Measurements from ENCODE around the gene HPD.

Gene HPD

DNA sequence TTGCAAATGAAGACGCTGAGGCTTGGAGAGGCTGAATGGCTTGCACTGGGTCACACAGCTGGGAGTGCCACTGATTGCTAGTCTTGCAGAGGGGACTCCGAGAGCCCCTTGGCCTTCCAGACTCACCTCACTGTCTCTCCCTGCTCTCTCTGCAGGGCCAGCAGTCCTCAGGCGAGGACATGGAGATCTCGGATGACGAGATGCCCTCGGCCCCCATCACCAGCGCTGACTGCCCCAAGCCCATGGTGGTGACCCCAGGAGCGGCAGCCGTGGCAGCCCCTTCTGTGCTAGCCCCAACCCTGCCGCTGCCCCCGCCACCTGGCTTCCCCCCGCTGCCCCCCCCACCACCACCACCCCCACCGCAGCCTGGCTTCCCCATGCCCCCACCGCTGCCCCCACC is 44.7 kb downstream of the HPD start:
- H3K4me3 ChIP-seq = no peak overlapping the region
- no peak overlapping the region for H3K27ac ChIP-seq

DNA sequence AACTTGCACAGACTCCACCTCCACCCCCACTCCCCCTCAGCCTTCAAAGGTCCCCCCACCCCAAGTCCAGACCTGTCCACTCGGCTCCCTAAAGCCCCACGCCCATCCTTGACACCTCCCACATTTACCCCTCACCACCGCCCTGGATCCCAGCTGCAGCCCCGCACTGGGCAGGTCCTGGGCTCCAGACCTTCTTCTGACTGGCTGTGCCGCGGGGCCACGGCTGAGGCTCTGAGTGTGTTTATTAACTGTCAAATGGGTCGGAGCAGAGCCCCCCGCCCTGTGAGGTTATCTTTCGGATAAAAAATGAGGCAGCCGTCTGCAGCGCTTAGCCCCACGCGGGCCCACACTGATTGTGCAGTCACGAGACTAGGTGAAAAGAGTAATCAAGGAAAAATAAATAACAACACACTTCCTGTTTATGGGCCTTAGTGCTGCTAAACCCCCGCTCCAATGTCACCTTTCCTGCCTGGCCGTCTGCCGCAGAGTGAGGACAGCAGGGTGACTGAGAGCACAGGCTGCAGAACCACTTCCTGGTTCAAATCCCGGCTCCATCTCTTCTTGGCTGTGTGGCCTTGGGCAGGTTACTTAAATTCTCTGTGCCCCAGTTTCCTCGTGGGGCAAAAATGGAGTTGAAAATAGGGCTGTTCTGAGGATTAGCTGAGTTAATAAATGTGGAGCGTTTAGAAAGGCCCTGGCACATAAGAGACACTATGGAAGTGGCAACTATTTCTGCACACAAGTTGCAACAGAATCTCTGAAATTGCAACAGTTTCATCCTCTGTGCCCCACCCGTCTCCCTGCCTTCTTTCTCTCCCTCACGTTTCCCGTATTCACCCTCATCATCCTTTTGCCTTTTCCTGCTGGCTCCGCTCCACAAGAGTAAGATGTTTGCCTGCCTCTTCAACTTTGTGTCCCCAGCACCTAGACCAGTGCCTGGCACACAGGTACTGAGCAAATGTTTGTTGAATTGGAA is 45.5 kb downstream of the HPD start:
- H3K4me3 ChIP-seq = peak overlapping the region in 6 of 7 experiments; percentile 29 to 66 (median 48)
- H3K27ac ChIP-seq = peak overlapping the region in 8 of 21 experiments; percentile 3 to 82 (median 60)

DNA sequence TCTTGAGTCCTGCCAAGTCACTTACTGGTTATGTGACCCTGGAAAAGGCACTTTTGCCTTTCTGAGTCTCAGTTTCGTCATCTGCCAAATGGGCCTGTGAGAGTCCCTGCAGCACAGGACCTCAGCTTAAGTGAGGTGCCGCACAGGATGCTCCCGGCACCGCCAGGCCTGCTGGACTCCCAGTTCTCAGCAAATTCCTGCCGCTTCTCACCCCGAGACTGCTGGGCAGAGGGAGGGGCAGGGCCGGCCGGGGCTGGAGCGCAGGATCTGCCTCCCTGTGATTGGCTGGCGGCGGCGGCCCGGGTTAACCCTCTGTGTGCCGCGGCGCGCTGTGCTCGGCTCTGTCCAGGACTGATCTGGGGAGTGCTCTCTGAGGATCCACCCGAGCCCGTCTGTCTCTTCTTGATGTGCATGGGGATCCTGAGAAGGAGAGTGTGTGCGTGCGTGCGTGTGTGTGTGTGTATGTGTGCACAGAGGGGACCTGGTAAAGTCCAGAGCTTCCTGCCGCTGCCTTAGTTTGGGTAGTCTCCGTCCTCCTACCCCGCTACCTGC is 46.3 kb downstream of the HPD start:
- Histone ChIP-seq H3K4me3 (peak overlapping the region; percentile 29 to 66 (median 47)), H3K27ac (peak overlapping the region in 16 of 21 experiments; percentile 55 to 82 (median 65))

DNA sequence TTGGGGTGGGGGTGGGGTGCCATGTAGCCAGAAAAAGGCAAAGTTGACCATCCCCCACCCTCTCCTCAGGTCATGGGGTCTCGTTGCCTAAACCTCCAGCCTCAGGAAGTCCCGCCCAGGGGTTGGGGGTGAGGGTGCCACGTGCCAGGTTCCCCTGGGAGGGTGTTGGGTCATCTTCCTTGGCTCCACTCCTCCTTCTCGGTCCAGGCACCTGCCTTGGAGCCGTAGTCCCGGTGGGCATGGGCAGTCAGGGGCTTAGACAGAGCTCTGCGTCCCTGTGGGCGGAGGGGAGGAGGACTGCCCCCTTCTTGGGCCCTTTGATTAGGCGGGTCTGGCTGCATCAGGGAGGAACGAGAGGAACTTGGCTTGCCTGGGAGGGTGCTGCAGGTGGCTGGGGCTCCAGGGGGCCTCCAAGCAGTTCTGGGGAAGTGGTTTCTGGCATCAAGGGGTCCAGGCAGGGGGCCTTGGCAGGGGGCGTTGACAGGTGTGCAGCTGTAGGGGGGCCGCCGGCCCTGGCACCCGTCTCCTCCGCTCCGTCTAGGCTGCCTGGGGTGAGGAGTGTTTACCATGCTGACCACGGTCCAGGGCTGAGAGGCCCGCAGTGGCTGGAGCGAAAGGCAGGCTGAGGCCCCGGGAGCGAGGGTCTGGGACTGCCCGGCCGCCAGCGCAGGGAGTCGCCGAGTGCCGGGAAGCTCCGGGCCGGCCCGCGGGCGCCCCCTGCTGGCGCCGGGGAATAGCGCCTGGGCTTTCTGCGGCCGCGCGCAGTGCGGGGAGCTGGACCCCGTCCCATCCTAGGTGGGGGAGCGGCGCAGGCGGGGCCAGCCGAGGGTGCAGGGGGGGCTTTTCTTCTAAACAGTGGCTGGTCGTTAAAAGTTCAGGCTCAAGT is 47.0 kb downstream of the HPD start:
- peak overlapping the region in 20 of 21 experiments; percentile 14 to 82 (median 63) for H3K27ac ChIP-seq

DNA sequence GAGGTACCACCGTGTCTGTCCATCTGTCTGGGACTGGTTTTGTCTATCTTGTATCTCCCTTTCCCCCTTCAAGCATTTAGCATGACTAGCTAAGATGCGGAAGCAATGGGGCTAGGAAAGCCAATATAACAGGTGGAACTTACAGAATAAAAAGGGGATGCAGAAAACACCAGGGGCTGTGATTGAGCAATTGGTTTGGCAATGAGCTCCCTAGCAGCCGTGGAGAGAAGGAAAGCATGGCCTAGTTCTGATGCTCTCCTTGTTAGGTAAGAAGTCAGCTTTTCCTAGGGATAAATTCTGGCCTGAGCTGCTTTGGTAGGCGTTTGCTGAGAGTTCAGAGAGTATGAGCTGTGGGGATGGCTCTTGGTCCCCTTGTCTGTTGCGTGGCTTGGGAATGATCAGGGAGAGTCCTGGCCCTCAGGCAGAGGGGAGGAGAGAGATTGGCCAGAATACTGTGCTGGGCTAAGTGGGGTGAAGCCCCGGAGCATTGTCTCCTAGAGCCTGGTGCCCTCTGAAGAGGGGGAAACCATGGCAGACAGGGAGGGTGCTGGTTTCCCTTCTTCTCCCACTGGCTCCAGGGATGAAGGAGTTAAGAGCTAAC is 47.7 kb downstream of the HPD start:
- Histone ChIP-seq H3K4me3 (peak overlapping the region in 6 of 7 experiments; percentile 35 to 66 (median 48)), H3K27ac (peak overlapping the region in 15 of 21 experiments; percentile 45 to 82 (median 64))

More for the DNA sequence above, 47.0 kb downstream of the HPD start:
- H3K4me3 ChIP-seq = peak overlapping the region; percentile 29 to 66 (median 47)

DNA sequence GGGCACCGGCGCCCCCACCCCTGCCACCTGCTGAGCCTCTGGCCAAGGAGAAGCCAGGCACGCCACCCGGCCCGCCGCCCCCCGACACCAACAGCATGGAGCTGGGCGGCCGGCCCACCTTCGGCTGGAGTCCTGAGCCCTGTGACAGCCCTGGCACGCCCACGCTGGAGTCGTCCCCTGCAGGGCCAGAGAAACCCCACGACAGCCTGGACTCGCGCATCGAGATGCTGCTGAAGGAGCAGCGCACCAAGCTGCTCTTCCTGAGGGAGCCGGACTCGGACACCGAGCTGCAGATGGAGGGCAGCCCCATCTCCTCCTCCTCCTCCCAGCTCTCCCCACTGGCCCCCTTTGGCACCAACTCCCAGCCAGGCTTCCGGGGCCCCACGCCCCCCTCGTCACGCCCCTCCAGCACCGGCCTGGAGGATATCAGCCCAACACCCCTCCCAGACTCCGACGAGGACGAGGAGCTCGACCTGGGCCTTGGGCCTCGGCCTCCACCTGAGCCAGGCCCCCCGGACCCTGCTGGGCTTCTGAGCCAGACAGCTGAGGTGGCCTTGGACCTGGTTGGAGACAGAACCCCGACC is 48.3 kb downstream of the HPD start:
- no peak overlapping the region for H3K4me3 ChIP-seq
- H3K27ac ChIP-seq = peak overlapping the region in 3 of 21 experiments; percentile 57 to 75 (median 73)

DNA sequence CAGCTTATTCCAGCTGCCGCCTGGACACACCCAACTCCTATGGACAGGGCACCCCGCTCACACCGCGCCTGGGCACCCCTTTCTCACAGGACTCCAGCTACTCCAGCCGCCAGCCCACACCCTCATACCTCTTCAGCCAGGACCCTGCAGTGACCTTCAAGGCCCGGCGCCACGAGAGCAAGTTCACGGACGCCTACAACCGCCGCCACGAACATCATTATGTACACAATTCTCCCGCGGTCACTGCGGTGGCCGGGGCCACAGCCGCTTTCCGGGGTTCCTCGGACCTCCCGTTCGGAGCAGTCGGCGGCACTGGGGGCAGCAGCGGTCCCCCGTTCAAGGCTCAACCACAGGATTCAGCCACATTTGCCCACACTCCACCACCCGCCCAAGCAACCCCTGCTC is 48.9 kb downstream of the HPD start:
- no peak overlapping the region for H3K27ac ChIP-seq
- no peak overlapping the region for H3K4me3 ChIP-seq

DNA sequence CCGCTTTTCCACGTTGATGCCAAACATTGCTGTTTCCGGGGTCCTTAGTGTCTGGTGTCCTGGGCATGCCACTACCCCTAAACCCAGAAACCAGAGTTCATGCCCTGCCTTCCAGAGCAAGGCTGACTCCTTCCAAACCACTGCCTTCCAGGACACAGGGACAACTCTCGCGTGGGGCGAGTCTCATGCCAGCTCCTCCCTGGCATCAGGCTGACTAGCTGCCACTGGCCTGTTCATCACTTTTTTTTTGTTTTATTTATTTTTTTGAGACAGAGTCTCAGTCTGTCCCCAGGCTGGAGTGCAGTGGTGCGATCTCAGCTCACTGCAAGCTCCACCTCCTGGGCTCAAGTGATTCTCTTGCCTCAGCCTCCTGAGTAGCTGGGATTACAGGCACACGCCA is 50.0 kb downstream of the HPD start:
- H3K27ac ChIP-seq = no peak overlapping the region

DNA sequence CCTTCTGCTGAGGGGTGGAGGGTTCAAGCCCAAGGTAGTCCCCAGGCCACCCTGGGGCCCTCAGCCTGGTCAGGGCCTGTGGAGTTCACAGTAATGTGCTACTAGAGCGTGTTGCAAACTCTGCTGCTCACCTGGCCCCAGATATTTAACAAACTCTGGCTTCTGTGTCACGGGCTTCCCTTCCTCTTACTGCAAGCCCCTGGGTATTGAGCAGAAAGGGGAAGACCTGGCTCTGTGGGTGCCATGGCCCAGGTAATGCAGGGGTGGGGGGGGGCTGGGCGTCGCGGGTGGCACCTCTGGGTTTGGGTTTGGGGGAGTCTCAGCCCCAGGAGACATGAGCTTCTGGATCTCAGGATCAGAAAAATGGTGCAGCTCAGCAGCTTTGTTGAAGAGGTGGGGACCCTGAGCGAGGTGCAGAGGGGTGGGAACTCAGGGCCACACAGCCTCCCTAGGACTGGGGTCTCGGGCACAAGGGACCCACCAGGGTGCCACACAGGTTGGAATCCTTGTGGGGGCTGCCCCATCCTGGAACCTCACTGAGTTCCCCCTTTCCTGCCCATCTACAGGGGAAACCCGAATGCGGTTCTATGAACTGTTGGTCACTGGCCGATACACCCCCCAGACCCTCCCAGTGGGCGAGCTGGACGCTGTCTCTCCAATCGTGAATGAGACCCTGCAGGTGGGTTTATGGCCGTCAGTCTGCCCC is 50.9 kb downstream of the HPD start:
- Histone ChIP-seq H3K4me3 (no peak overlapping the region), H3K27ac (peak overlapping the region in 1 of 21 experiments; percentile 100)

More for the DNA sequence above, 50.0 kb downstream of the HPD start:
- H3K4me3 ChIP-seq = no peak overlapping the region

DNA sequence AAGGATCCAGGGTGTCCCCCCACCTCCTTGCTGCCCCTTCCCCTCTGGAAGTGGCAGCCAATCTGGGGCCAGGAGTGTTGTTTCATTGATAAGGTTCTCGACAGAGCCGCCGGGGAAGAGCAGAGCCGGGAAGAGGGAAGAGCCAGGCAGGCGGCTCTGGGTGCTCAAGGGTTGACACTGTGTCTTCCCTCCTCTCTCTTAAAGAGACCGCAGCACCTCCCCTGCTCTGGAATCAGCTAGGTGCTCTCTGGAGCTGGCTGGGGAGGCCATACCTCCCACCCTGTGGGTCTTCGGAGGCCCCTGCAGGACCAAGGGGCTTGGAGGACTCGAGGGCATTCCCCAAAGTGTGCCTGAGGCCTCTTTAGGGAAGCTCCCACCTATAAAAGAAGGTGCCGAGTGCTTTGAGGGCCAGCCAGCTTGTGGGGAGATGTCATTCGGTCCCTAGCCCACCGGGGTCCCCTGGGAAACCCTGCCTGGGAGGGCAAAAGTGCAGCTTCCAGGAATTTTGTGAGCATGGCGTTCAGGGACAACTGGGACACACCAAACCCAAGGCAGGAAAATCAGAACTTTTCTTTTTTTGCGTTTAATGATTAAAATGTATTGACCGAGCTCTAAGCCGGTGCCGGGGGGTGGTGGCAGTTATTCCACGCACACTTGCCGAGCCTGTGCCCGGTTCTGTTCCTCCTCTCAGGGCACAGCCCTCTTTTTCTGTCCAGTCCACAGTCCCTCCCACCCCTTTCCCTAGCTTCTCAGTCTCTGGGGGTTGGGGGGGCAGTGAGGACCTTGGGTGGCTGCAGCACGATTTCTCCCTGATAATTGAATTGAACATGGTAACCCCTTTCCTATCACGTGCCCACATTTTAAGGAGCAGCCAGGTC is 51.9 kb downstream of the HPD start:
- H3K27ac ChIP-seq = peak overlapping the region in 18 of 21 experiments; percentile 8 to 100 (median 99)
- peak overlapping the region; percentile 58 to 91 (median 69) for H3K4me3 ChIP-seq

DNA sequence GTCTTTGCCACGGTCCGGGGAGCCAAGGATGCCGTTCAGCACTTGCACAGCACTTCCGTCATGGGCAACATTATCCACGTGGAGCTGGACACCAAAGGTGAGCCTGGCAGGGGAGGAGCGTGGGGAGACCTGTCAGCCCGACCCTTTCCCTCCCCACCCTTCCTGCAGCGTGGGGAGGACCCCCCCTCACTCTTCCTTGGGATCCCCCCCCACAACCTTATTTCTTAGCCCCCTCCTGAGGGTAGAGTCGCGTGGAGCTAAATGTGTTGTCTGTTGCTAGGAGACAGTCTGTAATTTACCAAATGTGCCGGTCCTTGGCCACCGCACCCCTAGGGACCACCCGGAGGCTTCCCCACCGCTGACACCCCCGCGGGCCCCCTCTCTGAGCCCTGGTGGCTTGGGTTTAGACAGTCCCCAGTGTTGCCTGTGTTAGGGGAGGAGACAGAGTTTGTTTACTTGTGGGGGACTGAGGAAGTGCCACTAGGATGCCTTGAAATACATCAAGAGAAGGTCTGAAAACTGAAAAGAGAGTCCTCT is 52.6 kb downstream of the HPD start:
- Histone ChIP-seq H3K4me3 (peak overlapping the region; percentile 58 to 91 (median 69)), H3K27ac (peak overlapping the region in 19 of 21 experiments; percentile 44 to 100 (median 100))

DNA sequence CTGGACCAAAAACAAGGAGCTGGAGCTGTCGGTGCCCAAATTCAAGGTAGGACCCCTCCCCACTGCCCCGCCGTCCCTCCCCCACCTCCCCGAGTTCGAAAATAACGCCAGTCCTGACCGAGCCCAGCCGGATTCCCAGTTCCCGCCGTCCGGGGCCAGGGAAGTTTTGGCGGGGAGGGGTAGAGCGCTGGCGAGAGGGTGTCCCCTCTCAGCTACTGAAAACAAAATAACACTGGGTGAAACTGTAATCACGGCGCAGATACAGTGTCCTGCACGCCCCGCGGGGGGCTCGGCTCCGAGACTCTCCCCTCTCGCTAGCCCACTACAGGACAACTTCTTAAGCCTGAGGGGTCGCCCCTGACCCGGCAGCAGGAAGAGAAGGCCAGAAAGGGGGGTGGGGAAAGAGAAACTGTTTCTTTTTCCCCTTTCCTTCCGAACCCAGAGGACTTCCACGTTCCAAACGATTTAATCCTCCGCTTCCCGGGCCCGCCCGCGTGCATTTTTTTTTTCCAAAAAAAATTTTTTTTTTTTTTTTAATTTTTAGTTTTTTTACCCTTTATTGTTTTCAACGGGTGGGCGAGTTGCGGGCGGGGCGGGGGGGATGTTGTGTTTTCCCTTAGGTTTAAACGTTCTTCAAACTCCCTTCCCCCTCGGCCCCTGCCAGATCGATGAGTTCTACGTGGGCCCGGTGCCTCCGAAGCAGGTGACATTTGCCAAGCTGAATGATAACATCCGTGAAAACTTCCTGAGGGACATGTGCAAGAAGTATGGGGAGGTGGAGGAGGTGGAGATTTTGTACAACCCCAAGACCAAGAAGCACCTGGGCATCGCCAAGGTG is 53.3 kb downstream of the HPD start:
- Histone ChIP-seq H3K4me3 (peak overlapping the region; percentile 58 to 91 (median 69)), H3K27ac (peak overlapping the region; percentile 75 to 100 (median 100))

DNA sequence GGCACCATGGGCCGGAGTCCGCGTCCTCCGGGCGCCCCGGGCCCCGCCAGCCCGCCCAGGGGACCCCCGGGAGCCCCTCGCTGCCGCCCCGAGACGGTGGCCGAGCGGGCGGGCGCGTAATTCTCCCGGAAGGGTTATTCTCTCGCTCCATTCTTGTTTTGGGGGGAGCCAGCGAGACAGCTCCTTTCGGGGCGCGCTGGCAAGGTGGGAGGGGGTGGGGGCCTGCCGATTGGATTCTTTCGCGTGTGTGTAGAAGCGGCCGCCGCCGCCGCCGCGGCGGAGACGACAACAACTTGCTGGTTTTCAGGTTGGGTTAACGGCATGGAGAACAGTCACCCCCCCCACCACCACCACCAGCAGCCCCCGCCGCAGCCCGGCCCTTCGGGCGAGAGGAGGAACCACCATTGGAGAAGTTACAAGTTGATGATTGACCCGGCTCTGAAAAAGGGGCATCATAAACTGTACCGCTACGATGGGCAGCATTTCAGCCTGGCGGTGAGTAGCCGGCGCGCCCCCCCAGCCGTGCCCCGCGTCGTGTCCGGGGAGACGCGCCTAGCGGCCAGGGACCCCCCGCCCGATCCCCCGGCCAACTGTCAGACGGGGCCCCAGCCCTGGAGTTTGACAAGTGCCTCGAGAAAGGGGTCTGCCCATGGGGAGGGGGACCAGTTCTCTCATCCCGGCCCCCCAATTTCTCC is 54.1 kb downstream of the HPD start:
- Histone ChIP-seq H3K4me3 (peak overlapping the region; percentile 58 to 91 (median 69)), H3K27ac (peak overlapping the region; percentile 75 to 100 (median 100))

DNA sequence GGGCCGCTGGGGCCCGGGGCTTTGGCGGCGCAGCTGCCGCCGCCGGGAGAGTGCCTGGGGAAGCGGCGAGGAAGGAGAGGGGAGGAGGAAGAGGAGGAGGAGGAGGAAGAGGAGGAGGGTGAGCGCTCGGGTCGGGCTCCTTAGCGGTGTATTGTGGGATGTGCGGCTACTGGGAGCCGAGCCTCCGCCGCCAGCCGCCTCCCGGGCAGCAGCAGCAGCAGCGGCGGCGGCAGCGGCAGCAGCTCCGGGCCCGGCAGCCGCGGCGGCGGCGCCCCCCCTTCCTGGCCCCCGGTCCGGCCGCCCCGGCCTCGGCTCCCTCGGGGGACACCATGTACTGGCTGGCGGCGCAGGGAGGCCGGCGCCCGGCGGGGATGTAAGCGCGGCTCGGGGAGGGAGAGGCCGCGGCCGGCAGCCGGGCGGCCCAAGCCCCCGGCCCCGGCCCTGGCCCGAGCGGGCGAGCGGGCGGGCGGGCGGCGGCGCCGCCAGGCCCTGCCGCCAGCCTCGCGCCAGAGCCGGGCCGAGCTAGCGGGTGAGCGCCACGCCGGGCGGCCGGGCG is 54.7 kb downstream of the HPD start, which contains the start of gene SETD1B:
TSS of gene SETD1B (plus strand) at position 149 of the 556 bp plus-strand sequence. CDS start 729 bp downstream, outside the sequence.
- peak within 1 kb of the TSS; percentile 58 to 91 (median 69) for H3K4me3 ChIP-seq

More for the DNA sequence above, 54.7 kb downstream of the HPD start, which contains the start of gene SETD1B:
- H3K27ac ChIP-seq = peak within 1 kb of the TSS; percentile 75 to 100 (median 100)

Data from skin epidermis (tissue), 12 donors.